Pancreas (tissue), 10 donors: Measurements from ENCODE around the gene LINC01488. TPM values are rescaled to one million over a fixed set of nuclear protein-coding genes. Genes with fewer than 3 reads are reported as not detected.

Source experiments
- ATAC-seq, 4 donors: fragments of 200-7000 bp; cut with Tn5 transposase; one replicate each; pipeline versions ENCODE4 v1.8.0 to v1.9.1; 2020; ENCODE audit warnings: mild to moderate bottlenecking in 4 of 4, moderate library complexity in 4 of 4
- DNase-seq, 6 donors: peaks; one replicate each; pipeline ENCODE4 v3.0.0-alpha.2; 2020
- FAIRE-seq: peaks from 2 replicates; lab custom pipeline; 2012; peaks lifted over from hg19 to GRCh38; lab: Jason Lieb, UNC
- H3K27ac ChIP-seq, 4 donors: fragments of 200-600 bp; sonication (generic); 1 replicate in 3 of 4; 2 replicates in 1 of 4; pipeline versions ENCODE4 v1.5.0 to v1.8.0; 2020
- H3K27me3 ChIP-seq, 4 donors: fragments of 200-600 bp; one replicate each; pipeline ENCODE4 v1.8.0; 2021
- H3K36me3 ChIP-seq, 3 donors: fragments of 200-600 bp; sonication (generic) in 1 of 3; one replicate each; pipeline versions ENCODE4 v1.5.0 to v1.8.0; 2020 to 2021
- H3K4me1 ChIP-seq, 3 donors: fragments of 200-600 bp; one replicate each; pipeline ENCODE4 v1.8.0; 2021
- H3K4me3 ChIP-seq, 4 donors: fragments of 200-600 bp; sonication (generic) in 2 of 4; one replicate each; pipeline versions ENCODE4 v1.5.0 to v1.8.0; 2020 to 2021
- H3K9me3 ChIP-seq, 4 donors: fragments of 200-600 bp; one replicate each; pipeline ENCODE4 v1.8.0; 2021
- WGBS, 2 donors: extraction: QIAGEN DNeasy Blood & Tissue Kit; methylation state at CpG; one replicate each; pipeline ENCODE4 v1.1.7; 2013; 5-methylcytosine and 5-hydroxymethylcytosine counted together
- intact Hi-C, 3 donors: fragments of 100-400 bp; cut with DNase I; formaldehyde crosslinking; loops; one replicate each; pipeline versions ENCODE4 v1.11.1 to v1.14.2; 2022
- polyA plus RNA-seq, 2 donors: library from polyadenylated mRNA; stranded (reverse); fragments of 200-250 nt; gene quantifications; one replicate each; pipeline ENCODE4 v1.2.3, GENCODE V29; 2013
- total RNA-seq, 6 donors: library from RNA; stranded (reverse); fragmentation: NEBNext Ultra II Directional in 4 of 6; extraction: Animal tissue kit (Norgen Biotek cat#: 25700) in 4 of 6; gene quantifications; one replicate each; pipeline versions ENCODE4 v1.2.1 to v1.2.4, GENCODE V29; 2021 to 2023
- TF ChIP-seq, protein P1 (sequence below), 4 donors: fragments of 200-600 bp; sonication (generic) in 3 of 4; IDR thresholded peaks; one replicate each; pipeline versions ENCODE4 v1.5.0 to v1.8.0; 2021; ENCODE audit warnings: antibody characterized with exemption in 4 of 4
- donor health status: healthy with polysubstance abuse.
- donor health status: DM: no; HTN: no; CAD: no; lungs with moderate emphysema.
- donor health status: DM: no; HTN: no; CAD: no.
- donor health status: control.
- donor health status: control.
- donor health status: Bipolar disorder and iron deficiency.
- donor health status: DM: yes; HTN: yes; CAD: no.
- donor health status: DM: no; HTN: no; CAD: no.
- donor health status: DM: no; HTN: no; CAD: no.
- donor health status: DM: yes; HTN: yes; CAD: no.

The LINC01488 gene
- total and polyA plus RNA-seq, 8 donors: not detected

DNA sequence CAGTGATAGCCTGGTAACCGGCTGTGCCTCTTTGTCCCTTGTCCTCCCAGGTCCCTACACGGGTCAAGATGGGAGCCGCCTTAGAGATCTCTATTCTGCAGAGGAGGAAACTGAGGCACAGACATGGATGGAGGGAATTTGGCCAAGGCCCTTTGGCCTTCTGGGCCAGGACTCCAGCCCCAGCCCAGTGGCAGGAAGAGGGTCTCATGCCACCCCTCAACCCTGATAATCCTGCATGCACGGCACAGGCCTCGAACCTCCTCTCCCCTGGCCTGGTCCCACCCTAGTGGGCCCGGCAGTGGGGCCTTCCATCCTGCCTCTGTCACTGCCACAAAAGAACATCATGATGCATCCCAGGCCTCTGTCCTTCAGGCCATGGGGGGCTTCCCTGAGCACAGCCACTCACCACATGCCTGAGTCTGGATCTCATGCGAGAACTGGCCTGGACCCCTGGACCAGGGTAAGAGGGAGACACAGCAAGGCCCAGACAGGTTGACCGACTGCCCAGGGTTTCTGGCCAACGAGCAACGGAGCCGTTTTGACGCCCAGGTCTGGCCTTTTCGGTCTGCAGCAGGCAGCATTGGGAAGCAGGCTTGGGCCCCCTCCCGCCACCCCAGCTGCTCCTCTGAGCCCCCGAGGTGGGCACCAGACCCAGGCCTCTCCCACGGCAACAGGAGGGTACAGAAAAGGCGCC is 6.5 kb downstream of the LINC01488 start:
- Histone ChIP-seq H3K27me3 (no peaks in the 10 kb centered on the region), H3K4me3 (no peak overlapping the region), H3K36me3 (no peaks in the 10 kb centered on the region), H3K9me3 (no peaks in the 10 kb centered on the region), H3K27ac (no peak overlapping the region), H3K4me1 (no peaks in the 10 kb centered on the region)
- no peak for FAIRE-seq
- ATAC-seq: no peak
- DNase-seq: peak in 2 of 6 donors; percentile 10 to 33
- TF ChIP-seq, protein P1, sequence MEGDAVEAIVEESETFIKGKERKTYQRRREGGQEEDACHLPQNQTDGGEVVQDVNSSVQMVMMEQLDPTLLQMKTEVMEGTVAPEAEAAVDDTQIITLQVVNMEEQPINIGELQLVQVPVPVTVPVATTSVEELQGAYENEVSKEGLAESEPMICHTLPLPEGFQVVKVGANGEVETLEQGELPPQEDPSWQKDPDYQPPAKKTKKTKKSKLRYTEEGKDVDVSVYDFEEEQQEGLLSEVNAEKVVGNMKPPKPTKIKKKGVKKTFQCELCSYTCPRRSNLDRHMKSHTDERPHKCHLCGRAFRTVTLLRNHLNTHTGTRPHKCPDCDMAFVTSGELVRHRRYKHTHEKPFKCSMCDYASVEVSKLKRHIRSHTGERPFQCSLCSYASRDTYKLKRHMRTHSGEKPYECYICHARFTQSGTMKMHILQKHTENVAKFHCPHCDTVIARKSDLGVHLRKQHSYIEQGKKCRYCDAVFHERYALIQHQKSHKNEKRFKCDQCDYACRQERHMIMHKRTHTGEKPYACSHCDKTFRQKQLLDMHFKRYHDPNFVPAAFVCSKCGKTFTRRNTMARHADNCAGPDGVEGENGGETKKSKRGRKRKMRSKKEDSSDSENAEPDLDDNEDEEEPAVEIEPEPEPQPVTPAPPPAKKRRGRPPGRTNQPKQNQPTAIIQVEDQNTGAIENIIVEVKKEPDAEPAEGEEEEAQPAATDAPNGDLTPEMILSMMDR (IDR thresholded peaks at IDR 0.05): no peak
- intact Hi-C loops: no loop called here
- WGBS, 2 donors: 84 to 91% methylated on average over 17 of the region's 17 CpGs

GRCh38 chr11:69488543-69488940 is 7.1 kb downstream of the LINC01488 start:
- no peak overlapping the region for H3K27ac ChIP-seq
- intact Hi-C loops: no loop called here
- 91 to 95% methylated on average over 16 of the region's 16 CpGs for WGBS, 2 donors
- no peaks in the 10 kb centered on the region for H3K9me3 ChIP-seq
- no peak overlapping the region for H3K4me3 ChIP-seq
- H3K36me3 ChIP-seq: no peaks in the 10 kb centered on the region
- DNase-seq (peak in 3 of 6 donors; percentile 10 to 50 (median 49)), ATAC-seq (no peak), FAIRE-seq (no peak)
- H3K27me3 ChIP-seq: no peaks in the 10 kb centered on the region
- TF ChIP-seq, protein P1 (IDR thresholded peaks at IDR 0.05): no peak
- H3K4me1 ChIP-seq: no peaks in the 10 kb centered on the region

DNA sequence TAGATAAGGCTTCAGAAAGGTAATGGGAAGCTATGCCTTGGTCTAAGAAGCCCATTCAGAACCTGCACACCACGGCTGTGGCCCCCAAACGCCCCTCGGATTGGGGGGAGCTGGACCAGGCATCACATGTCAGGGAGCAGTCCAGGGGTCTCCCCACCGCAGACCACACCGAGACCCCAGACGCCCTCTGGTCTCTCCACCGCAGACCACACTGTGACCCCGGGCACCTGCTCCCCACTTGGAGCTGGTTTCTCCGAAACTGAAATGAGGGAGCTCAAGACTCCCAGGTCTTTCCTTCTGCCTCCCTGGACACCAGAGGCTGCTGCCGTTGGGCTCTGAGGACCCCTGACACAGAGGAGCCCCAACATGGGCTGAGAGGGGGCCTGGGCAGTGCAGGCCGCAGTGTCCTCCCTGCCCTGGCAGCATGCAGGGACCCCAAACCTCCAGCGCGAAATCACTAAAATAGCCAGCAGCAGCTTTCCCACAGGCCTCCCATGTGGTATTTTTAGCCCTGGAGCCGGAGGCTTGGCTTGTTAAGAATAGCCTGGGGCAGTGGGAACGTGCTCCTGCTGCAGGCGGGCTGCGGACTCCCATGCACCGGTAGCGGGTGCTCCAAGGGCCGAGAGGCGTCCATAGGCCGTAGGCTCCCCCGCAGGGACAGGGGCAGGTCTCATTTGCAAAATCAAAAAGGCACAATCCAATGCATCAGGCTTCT is 7.7 kb downstream of the LINC01488 start:
- ATAC-seq: no peak
- no peak overlapping the region for H3K27ac ChIP-seq

GRCh38 chr11:69489746-69490365 is 8.4 kb downstream of the LINC01488 start:
- no peak overlapping the region for H3K4me3 ChIP-seq
- H3K27me3 ChIP-seq: no peaks in the 10 kb centered on the region
- ATAC-seq (no peak), DNase-seq (peak in 3 of 6 donors; percentile 16 to 31 (median 29)), FAIRE-seq (no peak)
- no peak overlapping the region for H3K27ac ChIP-seq
- no peaks in the 10 kb centered on the region for H3K9me3 ChIP-seq
- H3K36me3 ChIP-seq: no peaks in the 10 kb centered on the region
- TF ChIP-seq, protein P1 (IDR thresholded peaks at IDR 0.05): no peak
- intact Hi-C loops: no loop called here
- no peaks in the 10 kb centered on the region for H3K4me1 ChIP-seq
- WGBS, 2 donors: 91 to 95% methylated on average over 11 of the region's 11 CpGs

More for the DNA sequence above, 7.7 kb downstream of the LINC01488 start:
- H3K27me3 ChIP-seq: no peaks in the 10 kb centered on the region
- intact Hi-C loops: no loop called here
- no peak overlapping the region for H3K4me3 ChIP-seq
- no peaks in the 10 kb centered on the region for H3K36me3 ChIP-seq
- H3K4me1 ChIP-seq: no peaks in the 10 kb centered on the region
- 75 to 85% methylated on average over 23 of the region's 23 CpGs for WGBS, 2 donors
- TF ChIP-seq, protein P1 (IDR thresholded peaks at IDR 0.05): no peak
- DNase-seq (peak in 3 of 6 donors; percentile 4 to 46 (median 23)), FAIRE-seq (no peak)
- no peaks in the 10 kb centered on the region for H3K9me3 ChIP-seq
